K562 (cell line): Measurements from ENCODE around the gene AKR1A1. TPM values are rescaled to one million over a fixed set of nuclear protein-coding genes. Genes with fewer than 3 reads are reported as not detected.

Experiments used
- AFF1 ChIP-seq, 2 experiments: fragments of 450-650 bp; IDR thresholded peaks; 2 replicates each; pipeline ENCODE4 v1.6.1; 2018; ENCODE audit warnings: mild to moderate bottlenecking in 2 of 2, low read depth in 1 of 2; ENCODE audit not compliant: partially characterized antibody in 2 of 2
- DNMT1 ChIP-seq: fragments of 450-650 bp; IDR thresholded peaks from 2 replicates; pipeline ENCODE4 v1.6.1; 2016; ENCODE audit warnings: antibody characterized with exemption, mild to moderate bottlenecking
- SMAD3 ChIP-seq: fragments of 450-650 bp; formaldehyde crosslinking; conservative IDR thresholded peaks from 2 replicates; pipeline ENCODE4 v1.4.0; 2020; ENCODE audit warnings: mild to moderate bottlenecking
- SMARCC2 ChIP-seq: fragments of 450-650 bp; IDR thresholded peaks from 2 replicates; pipeline ENCODE4 v1.6.1; 2017; ENCODE audit warnings: antibody characterized with exemption, moderate library complexity, mild to moderate bottlenecking, low read depth
- ZNF75A ChIP-seq: fragments of 450-650 bp; formaldehyde crosslinking; IDR thresholded peaks from 2 replicates; pipeline ENCODE4 v1.4.0; 2020; ENCODE audit warnings: mild to moderate bottlenecking
- ZZZ3 ChIP-seq: fragments of 450-650 bp; IDR thresholded peaks from 2 replicates; pipeline ENCODE4 v1.6.1; 2016; ENCODE audit warnings: antibody characterized with exemption, mild to moderate bottlenecking, moderate library complexity
- polyA plus RNA-seq, 8 experiments: library from polyadenylated mRNA; depleted of rRNA in 4 of 8; stranded (reverse) in 5 of 8; unstranded in 3 of 8; fragments of >200 nt; fragmentation: Nextera tagmentation in 2 of 8; fragmentation: Illumina TruSeq in 1 of 8; extraction: Ambion mirVana in 2 of 8; extraction: Trizol in 1 of 8; gene quantifications; 2 replicates each; pipeline versions ENCODE4 v1.2.1 to v1.2.3, GENCODE V29; 2011 to 2014; ENCODE audit warnings: inconsistent platforms in 1 of 8, missing spikeins in 1 of 8
- total RNA-seq, 7 experiments: library from RNA; depleted of rRNA in 6 of 7; stranded (reverse); fragments of >200 nt in 6 of 7; fragmentation: Illumina TruSeq in 2 of 7; extraction: Trizol in 2 of 7; gene quantifications; 2 replicates each; pipeline versions ENCODE4 v1.2.1 to v1.2.3, GENCODE V29; 2011 to 2021; ENCODE audit warnings: low replicate concordance in 1 of 7

Gene AKR1A1
- total and polyA plus RNA-seq, 9 of the 15 experiments (the other 6 are each of a cell fraction or from before 2014, with no cell fraction given) = 68.6 to 211 (median 132) TPM

- TF ChIP-seq AFF1 (IDR thresholded peaks at IDR 0.05; ENCODE audit: low read depth in 1 of 2, partially characterized antibody in 2 of 2) (peak in 1 of 2 experiments; percentile 49), ZNF75A (CRISPR knock-in tag) (no peak), SMAD3 (CRISPR knock-in tag) (0 out of 2 replicates have a peak, but pooled peaks have one; percentile 36), DNMT1 (no peak), ZZZ3 (peak; percentile 64; the same call in 1 of the 2 replicates), SMARCC2 (no peak)
Observed at GRCh38 chr1:45512641-45513054, 38.0 kb upstream of the AKR1A1 start (continued).
